SK-N-SH (cell line): Measurements from ENCODE around the gene DOCK10. TPM values are rescaled to one million over a fixed set of nuclear protein-coding genes. Genes with fewer than 3 reads are reported as not detected.

Experiments
- CTCF ChIA-PET: fragments of 300-600, 350-600 bp; formaldehyde crosslinking; extraction: SDS; loops from one replicate; lab custom pipeline; 2021; lab: Yijun Ruan, JAX
- POLR2A ChIA-PET: fragments of 350-600 bp; sonication (Branson Sonifier 250); formaldehyde crosslinking; extraction: SDS; loops from one replicate; lab custom pipeline; 2020; ENCODE audit warnings: antibody characterized with exemption, inconsistent platforms; lab: Yijun Ruan, JAX
- DNase-seq: peaks from one replicate; pipeline ENCODE4 v3.0.0; 2012
- H2AFZ ChIP-seq: fragments of 200-600 bp; sonication (generic); 2 replicates; pipeline ENCODE4 v1.8.1; 2016; ENCODE audit warnings: antibody characterized with exemption, mild to moderate bottlenecking, low read depth
- H3F3A ChIP-seq: fragments of 200-600 bp; sonication (generic); replicated peaks from 2 replicates; pipeline ENCODE3; 2016; ENCODE audit warnings: antibody characterized with exemption, mild to moderate bottlenecking; ENCODE audit not compliant: insufficient read depth
- H3K27ac ChIP-seq, 2 experiments: fragments of 200-500 bp in 1 of 2; fragments of 200-600 bp in 1 of 2; sonication (Bioruptor generic) in 1 of 2; sonication (generic), shearing (Covaris generic) in 1 of 2; 2 replicates each; pipeline versions ENCODE4 v1.5.1 to v1.6.1; 2014 to 2016; ENCODE audit warnings: low read depth in 2 of 2, inconsistent platforms in 1 of 2, low read length in 1 of 2, mild to moderate bottlenecking in 1 of 2, mixed read lengths in 1 of 2
- H3K27me3 ChIP-seq: fragments of 200-600 bp; sonication (generic), shearing (Covaris generic); 2 replicates; pipeline ENCODE4 v1.6.1; 2016; ENCODE audit warnings: mixed run types; ENCODE audit not compliant: insufficient read depth
- H3K36me3 ChIP-seq, 2 experiments: fragments of 200-500 bp in 1 of 2; fragments of 200-600 bp in 1 of 2; sonication (Bioruptor generic) in 1 of 2; sonication (generic) in 1 of 2; replicated peaks in 1 of 2; 2 replicates each; pipeline versions ENCODE3 to v1.5.1; 2014 to 2016; ENCODE audit warnings: low read length in 1 of 2, mild to moderate bottlenecking in 1 of 2; ENCODE audit not compliant: insufficient read depth in 2 of 2, control insufficient read depth in 1 of 2
- H3K4me1 ChIP-seq, 2 experiments: fragments of 200-500 bp in 1 of 2; fragments of 200-600 bp in 1 of 2; sonication (Bioruptor generic) in 1 of 2; sonication (generic), shearing (Covaris generic) in 1 of 2; 2 replicates each; pipeline versions ENCODE4 v1.5.1 to v1.6.1; 2014 to 2016; ENCODE audit warnings: low read depth in 1 of 2, low read length in 1 of 2, mixed run types in 1 of 2; ENCODE audit not compliant: insufficient read depth in 2 of 2, control insufficient read depth in 1 of 2
- H3K4me2 ChIP-seq: fragments of 200-600 bp; sonication (generic), shearing (Covaris generic); 2 replicates; pipeline ENCODE4 v1.6.1; 2017; ENCODE audit warnings: mixed run types
- H3K4me3 ChIP-seq, 2 experiments: fragments of 200-500 bp in 1 of 2; fragments of 200-600 bp in 1 of 2; sonication (Bioruptor generic) in 1 of 2; sonication (generic), shearing (Covaris generic) in 1 of 2; 2 replicates each; pipeline versions ENCODE4 v1.5.1 to v1.8.1; 2014 to 2016; ENCODE audit warnings: low read depth in 2 of 2, inconsistent platforms in 1 of 2, low read length in 1 of 2, mild to moderate bottlenecking in 1 of 2, mixed read lengths in 1 of 2, moderate library complexity in 1 of 2
- H3K79me2 ChIP-seq: fragments of 200-600 bp; sonication (generic); 2 replicates; pipeline ENCODE4 v1.8.1; 2017; ENCODE audit warnings: mild to moderate bottlenecking; ENCODE audit not compliant: insufficient read depth
- H3K9ac ChIP-seq: fragments of 200-600 bp; sonication (generic); 2 replicates; pipeline ENCODE4 v1.6.1; 2017; ENCODE audit warnings: mixed run types
- H3K9me2 ChIP-seq: fragments of 200-600 bp; sonication (generic); 2 replicates; pipeline ENCODE4 v1.6.1; 2017; ENCODE audit warnings: mixed run types
- H3K9me3 ChIP-seq: fragments of 200-600 bp; sonication (generic); 2 replicates; pipeline ENCODE4 v1.6.1; 2017; ENCODE audit warnings: mixed run types, mild to moderate bottlenecking, moderate library complexity
- H4K20me1 ChIP-seq: fragments of 200-600 bp; sonication (generic); 2 replicates; pipeline ENCODE4 v1.6.1; 2017; ENCODE audit warnings: mild to moderate bottlenecking, mixed run types; ENCODE audit not compliant: insufficient read depth
- CHD2 ChIP-seq: fragments of 150-350 bp; IDR thresholded peaks from 2 replicates; pipeline ENCODE4 v1.6.1; 2018; ENCODE audit warnings: low read length; ENCODE audit not compliant: partially characterized antibody
- EP300 ChIP-seq, 2 experiments: IDR thresholded peaks; 2 replicates each; pipeline versions ENCODE4 v1.4.0 to v1.6.1; 2012; ENCODE audit warnings: borderline replicate concordance in 1 of 2, low read depth in 1 of 2, low read length in 1 of 2
- EZH2phosphoT487 ChIP-seq: fragments of 200-600 bp; sonication (generic); IDR thresholded peaks from 2 replicates; pipeline ENCODE4 v1.6.1; 2017; ENCODE audit warnings: low read depth, mixed run types, mild to moderate bottlenecking, antibody characterized with exemption, moderate library complexity, borderline replicate concordance
- FOSL2 ChIP-seq: IDR thresholded peaks from 2 replicates; pipeline ENCODE4 v1.4.0; 2012; ENCODE audit warnings: low read depth, mild to moderate bottlenecking, moderate library complexity, borderline replicate concordance
- FOXJ3 ChIP-seq: sonication (generic); formaldehyde crosslinking; IDR thresholded peaks from 2 replicates; pipeline ENCODE4 v1.5.1; 2020; ENCODE audit warnings: mild to moderate bottlenecking, missing genetic modification reagents
- GABPA ChIP-seq: IDR thresholded peaks from 2 replicates; pipeline ENCODE4 v1.4.0; 2012; ENCODE audit warnings: low read depth, mild to moderate bottlenecking
- JUND ChIP-seq: IDR thresholded peaks from 2 replicates; pipeline ENCODE4 v1.4.0; 2012
- MEF2A ChIP-seq: IDR thresholded peaks from 2 replicates; pipeline ENCODE4 v1.4.0; 2012; ENCODE audit warnings: low read depth, borderline replicate concordance
- MXI1 ChIP-seq: IDR thresholded peaks from 2 replicates; pipeline ENCODE4 v1.6.1; 2012; ENCODE audit warnings: mild to moderate bottlenecking, low read depth, low read length, improper control_type of control experiment
- NFIC ChIP-seq: IDR thresholded peaks from 2 replicates; pipeline ENCODE4 v1.4.0; 2012; ENCODE audit warnings: borderline replicate concordance
- POLR2AphosphoS5 ChIP-seq: IDR thresholded peaks from 2 replicates; pipeline ENCODE4 v1.6.1; 2012; ENCODE audit warnings: low read depth, low read length
- RCOR1 ChIP-seq: fragments of 150-350 bp; IDR thresholded peaks from 2 replicates; pipeline ENCODE4 v1.6.1; 2017; ENCODE audit warnings: antibody characterized with exemption, low read length
- RXRA ChIP-seq: IDR thresholded peaks from 2 replicates; pipeline ENCODE4 v1.4.0; 2012; ENCODE audit warnings: low read depth, mild to moderate bottlenecking, borderline replicate concordance
- SIN3A ChIP-seq: IDR thresholded peaks from 2 replicates; pipeline ENCODE4 v1.6.1; 2012; ENCODE audit warnings: low read depth, mild to moderate bottlenecking, low read length, moderate library complexity, borderline replicate concordance
- SMC3 ChIP-seq: IDR thresholded peaks from 2 replicates; pipeline ENCODE4 v1.6.1; 2012; ENCODE audit warnings: low read depth, low read length, improper control_type of control experiment
- YY1 ChIP-seq: IDR thresholded peaks from 2 replicates; pipeline ENCODE4 v1.4.0; 2012; ENCODE audit warnings: low read depth, mild to moderate bottlenecking
- WGBS: methylation state at CpG from one replicate; pipeline ENCODE4 v1.1.6; 2017; ENCODE audit warnings: low lambda C conversion rate; 5-methylcytosine and 5-hydroxymethylcytosine counted together
- polyA plus RNA-seq, 3 experiments: library from polyadenylated mRNA; depleted of rRNA; stranded (reverse); fragments of >200 nt; gene quantifications; 2 replicates each; pipeline ENCODE4 v1.2.3, GENCODE V29; 2012
- TF ChIP-seq, protein P1 (sequence below): IDR thresholded peaks from 2 replicates; pipeline ENCODE4 v1.4.0; 2012; ENCODE audit warnings: low read depth
- TF ChIP-seq, protein P2 (sequence below): IDR thresholded peaks from 2 replicates; pipeline ENCODE4 v1.6.1; 2012; ENCODE audit warnings: mild to moderate bottlenecking, low read depth, low read length, moderate library complexity

Gene DOCK10
- polyA plus RNA-seq, 1 of the 3 experiments (the other 2 are of a cell fraction), result 24.1 TPM

DNA sequence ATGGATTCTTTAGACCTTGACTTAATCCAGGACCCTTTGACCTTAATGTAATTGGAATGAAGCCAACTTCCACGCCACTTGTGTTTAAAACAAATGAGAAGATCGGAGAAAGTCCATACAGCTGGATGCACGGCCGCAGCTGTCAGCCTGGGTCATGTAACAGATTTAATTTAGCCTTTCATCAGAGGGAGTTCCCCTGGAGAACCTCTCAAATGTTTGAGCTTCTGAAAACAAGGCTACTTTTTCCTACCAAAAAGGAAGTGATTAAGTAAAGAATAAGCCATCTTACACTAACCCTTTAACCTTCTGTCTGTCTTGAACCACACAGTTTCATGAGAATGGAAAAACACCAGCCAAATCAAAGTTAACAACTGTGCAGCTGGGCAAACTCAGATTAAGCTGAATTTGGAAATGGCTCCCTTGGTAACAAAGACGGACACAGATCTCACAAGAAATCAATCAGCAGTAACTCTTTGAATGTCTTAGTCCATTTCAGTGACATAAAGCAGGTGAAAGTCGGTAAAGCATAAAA is 103.6 kb downstream of the DOCK10 start (continued):
- TF ChIP-seq POLR2AphosphoS5 (no peak), SIN3A (no peak), GABPA (no peak), JUND (0 out of 2 replicates have a peak, but pooled peaks have one; percentile 51), RCOR1 (no peak), FOXJ3 (CRISPR knock-in tag) (no peak), EP300 (IDR thresholded peaks at IDR 0.05; ENCODE audit: borderline replicate concordance in 1 of 2, low read depth in 1 of 2, low read length in 1 of 2) (peak; percentile 29 to 40; a peak in 2 of 4 replicates), SMC3 (no peak), MEF2A (no peak)

DNA sequence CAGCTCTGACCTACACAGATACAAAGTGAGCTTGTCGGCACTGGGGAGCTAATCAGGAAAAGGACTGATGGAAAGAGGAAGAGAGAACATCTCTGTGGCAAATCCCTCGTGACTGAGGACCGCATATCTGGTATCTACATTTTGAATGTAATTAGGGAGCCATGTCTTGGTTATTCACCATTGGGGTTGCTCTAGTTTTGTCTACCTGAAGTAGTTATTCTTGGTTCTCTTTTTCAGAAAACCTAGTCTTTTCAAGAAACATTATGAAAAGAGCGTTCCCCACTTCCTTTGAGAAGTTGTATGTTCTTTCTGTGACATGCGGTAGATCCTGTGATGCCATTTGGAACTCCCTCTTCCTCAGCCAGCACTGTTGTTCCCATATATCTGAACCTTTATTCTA is 104.4 kb downstream of the DOCK10 start:
- Histone ChIP-seq H3K27me3 (no peaks in the 10 kb centered on the region), H3K27ac (peak overlapping the region in 1 of 2 experiments; percentile 49; a peak in 2 of 4 replicates), H3K4me3 (no peak overlapping the region), H3K9me3 (no peaks in the 10 kb centered on the region), H2AFZ (no peak overlapping the region), H3K9ac (no peak overlapping the region), H3K36me3 (no peaks in the 10 kb centered on the region), H4K20me1 (no peaks in the 10 kb centered on the region), H3K4me1 (peaks cover 7 to 20% of the 10 kb centered on the region in 2 experiments; a peak in 3 of 4 replicates), H3K79me2 (peaks cover 48% of the 10 kb centered on the region), H3F3A (peaks cover 5% of the 10 kb centered on the region), H3K9me2 (no peaks in the 10 kb centered on the region), H3K4me2 (0 out of 2 replicates have a peak overlapping the region, but pooled peaks have one; percentile 23)
- TF ChIP-seq CHD2 (no peak), FOXJ3 (CRISPR knock-in tag) (no peak), EZH2phosphoT487 (no peak), FOSL2 (no peak), POLR2AphosphoS5 (no peak), SMC3 (no peak), NFIC (no peak), YY1 (no peak), MXI1 (no peak), MEF2A (no peak), EP300 (IDR thresholded peaks at IDR 0.05; ENCODE audit: borderline replicate concordance in 1 of 2, low read depth in 1 of 2, low read length in 1 of 2) (no peak), SIN3A (no peak), RXRA (no peak)
- TF ChIP-seq, protein P1, sequence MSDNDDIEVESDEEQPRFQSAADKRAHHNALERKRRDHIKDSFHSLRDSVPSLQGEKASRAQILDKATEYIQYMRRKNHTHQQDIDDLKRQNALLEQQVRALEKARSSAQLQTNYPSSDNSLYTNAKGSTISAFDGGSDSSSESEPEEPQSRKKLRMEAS, result no peak
- TF ChIP-seq, protein P2, sequence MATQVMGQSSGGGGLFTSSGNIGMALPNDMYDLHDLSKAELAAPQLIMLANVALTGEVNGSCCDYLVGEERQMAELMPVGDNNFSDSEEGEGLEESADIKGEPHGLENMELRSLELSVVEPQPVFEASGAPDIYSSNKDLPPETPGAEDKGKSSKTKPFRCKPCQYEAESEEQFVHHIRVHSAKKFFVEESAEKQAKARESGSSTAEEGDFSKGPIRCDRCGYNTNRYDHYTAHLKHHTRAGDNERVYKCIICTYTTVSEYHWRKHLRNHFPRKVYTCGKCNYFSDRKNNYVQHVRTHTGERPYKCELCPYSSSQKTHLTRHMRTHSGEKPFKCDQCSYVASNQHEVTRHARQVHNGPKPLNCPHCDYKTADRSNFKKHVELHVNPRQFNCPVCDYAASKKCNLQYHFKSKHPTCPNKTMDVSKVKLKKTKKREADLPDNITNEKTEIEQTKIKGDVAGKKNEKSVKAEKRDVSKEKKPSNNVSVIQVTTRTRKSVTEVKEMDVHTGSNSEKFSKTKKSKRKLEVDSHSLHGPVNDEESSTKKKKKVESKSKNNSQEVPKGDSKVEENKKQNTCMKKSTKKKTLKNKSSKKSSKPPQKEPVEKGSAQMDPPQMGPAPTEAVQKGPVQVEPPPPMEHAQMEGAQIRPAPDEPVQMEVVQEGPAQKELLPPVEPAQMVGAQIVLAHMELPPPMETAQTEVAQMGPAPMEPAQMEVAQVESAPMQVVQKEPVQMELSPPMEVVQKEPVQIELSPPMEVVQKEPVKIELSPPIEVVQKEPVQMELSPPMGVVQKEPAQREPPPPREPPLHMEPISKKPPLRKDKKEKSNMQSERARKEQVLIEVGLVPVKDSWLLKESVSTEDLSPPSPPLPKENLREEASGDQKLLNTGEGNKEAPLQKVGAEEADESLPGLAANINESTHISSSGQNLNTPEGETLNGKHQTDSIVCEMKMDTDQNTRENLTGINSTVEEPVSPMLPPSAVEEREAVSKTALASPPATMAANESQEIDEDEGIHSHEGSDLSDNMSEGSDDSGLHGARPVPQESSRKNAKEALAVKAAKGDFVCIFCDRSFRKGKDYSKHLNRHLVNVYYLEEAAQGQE, result no peak
- ChIA-PET POLR2A (no interaction called here), CTCF (interaction anchor here (1.7 kb wide), 1 partner anchor 36 kb away, joined by 5 read pairs; no protein-coding TSS in a partner anchor)
- WGBS, result 94% methylated on average over 5 of the region's 5 CpGs
- DNase-seq, result no peak
